Measurements from ENCODE around the gene RASAL2.

The RASAL2 gene

DNA sequence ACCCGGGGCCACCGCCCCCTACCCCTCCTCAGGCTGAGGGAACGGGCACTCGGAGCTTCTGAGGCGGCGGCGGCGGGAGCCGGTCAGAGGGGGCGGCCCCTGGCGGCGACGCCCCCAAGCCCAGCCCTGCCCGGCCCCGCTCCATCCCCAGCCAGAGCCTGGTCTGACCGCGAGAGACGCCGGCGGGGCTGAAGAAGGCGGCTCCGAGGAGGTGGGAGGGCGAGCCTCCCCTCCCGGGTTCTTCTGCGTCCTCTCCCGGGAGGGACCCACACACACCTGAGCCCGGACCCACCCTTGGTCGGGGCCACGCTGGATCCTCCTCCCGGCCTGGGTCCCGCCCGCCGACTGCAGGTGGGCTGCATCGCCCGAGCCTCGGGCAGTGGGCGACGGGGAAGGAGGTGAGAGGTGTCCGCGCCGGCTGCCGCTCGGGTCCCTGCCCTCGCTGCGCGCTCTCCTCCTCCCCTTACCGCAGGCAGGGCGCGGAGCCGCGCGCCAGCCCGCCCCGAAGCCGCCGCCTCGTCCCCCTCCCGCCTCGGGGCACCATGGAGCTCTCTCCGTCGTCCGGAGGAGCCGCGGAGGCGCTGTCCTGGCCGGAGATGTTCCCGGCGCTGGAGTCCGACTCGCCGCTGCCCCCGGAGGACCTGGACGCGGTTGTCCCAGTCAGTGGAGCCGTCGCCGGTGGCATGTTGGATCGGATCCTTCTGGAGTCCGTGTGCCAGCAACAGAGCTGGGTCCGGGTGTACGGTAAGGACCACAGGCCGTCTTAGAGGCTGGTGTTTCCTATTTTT, at the start of gene RASAL2:
Gene RASAL2 (plus strand): TSS at position 154 of the 788 bp plus-strand sequence. CDS start 389 bp downstream, at position 543.
- Histone ChIP-seq H3K4me1 (ENCODE audit: insufficient read depth, low read length) (peaks cover 21% of the 10 kb centered on the region), H3K4me3 (ENCODE audit: low read depth in 1 of 2, low read length in 2 of 2) (peak within 1 kb of the TSS; percentile 91 to 96), H3K9ac (ENCODE audit: low read length) (peak within 1 kb of the TSS; percentile 73), H3K27me3 (ENCODE audit: control insufficient read depth in 1 of 2, insufficient read depth in 2 of 2, low read length in 2 of 2) (no peaks in the 10 kb centered on the region), H3K27ac (ENCODE audit: low read depth, low read length) (peak within 1 kb of the TSS; percentile 87), H3K9me3 (ENCODE audit: low read length) (no peaks in the 10 kb centered on the region), H3K36me3 (ENCODE audit: insufficient read depth, low read length) (no peaks in the 10 kb centered on the region)

DNA sequence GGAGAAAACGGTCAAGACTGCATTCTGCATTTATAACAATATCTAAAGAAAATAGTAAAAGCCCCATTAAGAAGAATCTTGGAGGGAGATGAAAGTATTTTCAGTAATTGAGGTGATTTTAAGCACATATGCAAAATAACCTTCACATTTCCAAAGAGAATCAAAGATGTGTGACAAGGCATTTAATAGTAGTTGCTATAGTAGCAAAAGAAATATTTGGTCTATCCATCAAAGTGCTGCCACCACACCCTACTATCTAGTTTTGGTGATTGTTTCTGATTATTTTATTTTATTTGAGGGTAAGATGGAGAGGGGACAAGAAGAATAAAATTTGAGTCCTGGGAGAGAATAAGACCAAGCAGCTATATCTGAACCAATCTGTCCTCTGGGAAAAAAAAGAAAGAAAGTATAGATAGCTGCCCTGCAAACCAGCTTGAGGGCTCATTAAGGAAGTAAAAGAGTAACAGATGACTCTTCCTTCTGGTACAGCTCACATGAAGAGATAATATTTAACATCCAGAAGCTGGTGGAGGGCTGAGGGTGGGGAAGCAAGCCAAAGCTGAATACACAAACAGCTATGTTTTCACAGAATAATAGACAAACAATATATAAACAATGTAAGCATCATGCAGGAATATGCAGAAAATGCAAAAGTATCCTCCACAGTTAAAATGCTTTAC, 47.2 kb upstream of the RASAL2 start:
- Histone ChIP-seq H3K36me3 (ENCODE audit: insufficient read depth, low read length) (no peaks in the 10 kb centered on the region), H3K9ac (ENCODE audit: low read length) (no peak overlapping the region), H3K9me3 (ENCODE audit: low read length) (no peaks in the 10 kb centered on the region)

DNA sequence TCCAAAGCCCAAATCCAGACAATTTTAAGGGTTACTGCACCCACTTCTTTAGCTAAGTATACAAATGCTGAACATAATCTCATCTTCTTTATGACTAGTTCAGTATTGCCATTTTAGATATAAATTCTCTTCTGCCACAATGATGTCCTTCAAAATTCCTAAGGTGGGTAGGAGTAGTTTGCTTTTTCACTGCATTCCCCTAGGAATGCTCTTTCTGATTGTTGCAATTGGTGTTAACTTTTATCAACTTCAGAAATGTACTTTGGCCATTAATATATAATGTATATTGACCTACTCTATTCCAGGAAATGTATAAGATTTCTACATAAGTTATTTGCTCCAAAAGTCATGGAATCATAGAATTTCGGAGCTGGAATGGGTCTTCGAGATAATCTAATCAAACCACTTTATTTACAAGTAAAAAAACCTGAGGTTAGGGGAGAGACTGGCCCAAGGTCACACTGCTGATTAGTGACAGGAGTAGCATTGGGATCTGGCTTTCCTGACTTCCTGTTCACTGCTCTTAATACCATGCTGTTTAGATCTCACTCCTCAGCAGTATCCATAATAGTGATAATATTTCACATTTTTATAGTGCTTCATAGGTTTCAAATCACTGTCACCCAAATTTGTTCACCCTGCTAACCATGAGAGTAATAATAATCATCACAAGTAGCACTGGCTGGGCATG, 46.4 kb upstream of the RASAL2 start:
- Histone ChIP-seq H3K9me3 (ENCODE audit: low read length) (no peaks in the 10 kb centered on the region), H3K9ac (ENCODE audit: low read length) (no peak overlapping the region), H3K27me3 (ENCODE audit: control insufficient read depth in 1 of 2, insufficient read depth in 2 of 2, low read length in 2 of 2) (no peaks in the 10 kb centered on the region), H3K36me3 (ENCODE audit: insufficient read depth, low read length) (no peaks in the 10 kb centered on the region), H3K27ac (ENCODE audit: low read depth, low read length) (no peak overlapping the region), H3K4me1 (ENCODE audit: insufficient read depth, low read length) (no peaks in the 10 kb centered on the region), H3K4me3 (ENCODE audit: low read depth in 1 of 2, low read length in 2 of 2) (no peak overlapping the region)

More for the DNA sequence above, 47.2 kb upstream of the RASAL2 start:
- Histone ChIP-seq H3K27me3 (ENCODE audit: control insufficient read depth in 1 of 2, insufficient read depth in 2 of 2, low read length in 2 of 2) (no peaks in the 10 kb centered on the region), H3K4me1 (ENCODE audit: insufficient read depth, low read length) (no peaks in the 10 kb centered on the region), H3K27ac (ENCODE audit: low read depth, low read length) (no peak overlapping the region), H3K4me3 (ENCODE audit: low read depth in 1 of 2, low read length in 2 of 2) (no peak overlapping the region)

DNA sequence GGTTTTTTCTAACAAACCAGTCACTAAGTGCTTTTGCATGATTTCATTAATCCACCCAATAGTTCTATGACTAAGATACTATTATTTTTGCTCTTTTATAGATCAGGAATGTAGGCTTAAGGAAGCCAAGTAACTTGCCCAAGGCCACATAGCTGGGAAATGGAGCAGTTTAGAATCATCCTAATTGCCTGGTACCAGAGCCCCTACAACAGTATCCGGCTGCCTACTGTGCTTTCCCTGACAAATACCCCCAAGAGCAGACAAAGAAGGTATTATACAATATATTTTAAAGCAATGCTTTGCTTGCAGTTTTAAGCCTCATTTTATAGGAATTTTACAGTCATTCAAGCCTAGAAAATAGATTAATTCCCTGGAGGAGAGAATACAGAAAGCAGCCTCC, 45.5 kb upstream of the RASAL2 start:
- Histone ChIP-seq H3K27ac (ENCODE audit: low read depth, low read length) (no peak overlapping the region), H3K4me3 (ENCODE audit: low read depth in 1 of 2, low read length in 2 of 2) (no peak overlapping the region), H3K27me3 (ENCODE audit: control insufficient read depth in 1 of 2, insufficient read depth in 2 of 2, low read length in 2 of 2) (no peaks in the 10 kb centered on the region), H3K4me1 (ENCODE audit: insufficient read depth, low read length) (no peaks in the 10 kb centered on the region), H3K36me3 (ENCODE audit: insufficient read depth, low read length) (no peaks in the 10 kb centered on the region), H3K9me3 (ENCODE audit: low read length) (no peaks in the 10 kb centered on the region), H3K9ac (ENCODE audit: low read length) (no peak overlapping the region)

DNA sequence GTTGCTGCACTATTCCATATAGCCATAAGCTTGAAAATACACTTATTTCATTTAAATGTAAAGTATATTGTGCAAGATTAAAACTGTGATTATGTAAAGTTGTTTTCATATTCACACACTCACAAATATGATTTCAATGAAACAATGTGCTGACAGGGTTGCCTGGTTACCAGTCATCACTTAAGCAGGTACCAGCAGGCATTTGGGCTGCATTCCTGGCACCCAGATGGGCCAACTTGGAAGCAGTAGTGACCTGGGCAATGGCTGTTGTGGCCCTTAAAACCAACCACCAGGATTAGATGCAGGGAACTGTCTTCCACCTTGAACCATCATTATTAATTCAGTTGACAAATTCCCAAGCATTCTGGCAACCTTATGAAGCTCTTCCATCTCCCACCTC, 45.0 kb upstream of the RASAL2 start:
- Histone ChIP-seq H3K36me3 (ENCODE audit: insufficient read depth, low read length) (no peaks in the 10 kb centered on the region), H3K4me3 (ENCODE audit: low read depth in 1 of 2, low read length in 2 of 2) (no peak overlapping the region), H3K9me3 (ENCODE audit: low read length) (no peaks in the 10 kb centered on the region), H3K9ac (ENCODE audit: low read length) (no peak overlapping the region), H3K27ac (ENCODE audit: low read depth, low read length) (no peak overlapping the region), H3K27me3 (ENCODE audit: control insufficient read depth in 1 of 2, insufficient read depth in 2 of 2, low read length in 2 of 2) (no peaks in the 10 kb centered on the region), H3K4me1 (ENCODE audit: insufficient read depth, low read length) (no peaks in the 10 kb centered on the region)

DNA sequence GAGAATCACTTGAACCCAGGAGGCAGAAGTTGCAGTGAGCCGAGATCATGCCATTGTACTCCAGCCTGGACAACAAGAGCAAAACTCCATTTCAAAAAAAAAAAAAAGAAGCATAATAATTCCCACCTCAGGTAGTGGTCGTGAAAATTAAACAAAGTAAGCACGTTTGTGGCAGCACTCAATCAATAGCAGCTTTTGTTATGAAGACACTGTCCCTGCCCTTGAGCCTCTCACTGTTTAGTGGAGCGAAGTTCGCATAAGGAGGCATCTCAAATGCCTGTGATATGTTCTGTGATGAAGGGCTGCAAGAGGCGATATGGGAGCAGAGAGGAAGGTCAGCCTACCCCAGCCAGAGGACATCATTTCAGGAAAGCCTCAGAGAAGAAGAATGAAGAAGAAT, 43.8 kb upstream of the RASAL2 start:
- no peak overlapping the region for H3K9ac ChIP-seq (ENCODE audit: low read length)
- no peaks in the 10 kb centered on the region for H3K4me1 ChIP-seq (ENCODE audit: insufficient read depth, low read length)
- no peak overlapping the region for H3K27ac ChIP-seq (ENCODE audit: low read depth, low read length)
- H3K4me3 ChIP-seq (ENCODE audit: low read depth in 1 of 2, low read length in 2 of 2) = no peak overlapping the region
- H3K27me3 ChIP-seq (ENCODE audit: control insufficient read depth in 1 of 2, insufficient read depth in 2 of 2, low read length in 2 of 2) = no peaks in the 10 kb centered on the region
- H3K36me3 ChIP-seq (ENCODE audit: insufficient read depth, low read length) = no peaks in the 10 kb centered on the region
- H3K9me3 ChIP-seq (ENCODE audit: low read length) = no peaks in the 10 kb centered on the region

DNA sequence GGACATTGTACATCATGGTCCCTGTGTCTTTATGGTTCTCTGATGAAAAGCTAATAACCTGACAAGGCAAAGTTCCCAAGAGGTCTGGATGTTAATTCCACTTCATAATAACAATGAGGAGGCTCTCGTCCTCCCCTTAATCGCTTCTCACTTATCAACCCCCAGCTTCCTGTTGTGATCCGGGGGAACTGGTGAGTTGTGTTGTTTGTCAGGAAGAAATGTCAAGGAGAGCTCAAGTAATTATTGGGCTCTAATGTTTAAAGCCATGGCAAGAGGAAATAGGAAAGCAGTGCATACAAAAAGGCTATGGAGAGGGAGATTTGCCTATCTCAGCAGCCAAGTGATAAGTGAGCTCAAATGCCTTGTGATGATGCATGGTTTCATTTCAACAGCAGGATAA, 42.8 kb upstream of the RASAL2 start:
- Histone ChIP-seq H3K27me3 (ENCODE audit: control insufficient read depth in 1 of 2, insufficient read depth in 2 of 2, low read length in 2 of 2) (no peaks in the 10 kb centered on the region), H3K4me1 (ENCODE audit: insufficient read depth, low read length) (no peaks in the 10 kb centered on the region), H3K9ac (ENCODE audit: low read length) (no peak overlapping the region), H3K36me3 (ENCODE audit: insufficient read depth, low read length) (no peaks in the 10 kb centered on the region), H3K4me3 (ENCODE audit: low read depth in 1 of 2, low read length in 2 of 2) (no peak overlapping the region), H3K27ac (ENCODE audit: low read depth, low read length) (no peak overlapping the region), H3K9me3 (ENCODE audit: low read length) (no peaks in the 10 kb centered on the region)

DNA sequence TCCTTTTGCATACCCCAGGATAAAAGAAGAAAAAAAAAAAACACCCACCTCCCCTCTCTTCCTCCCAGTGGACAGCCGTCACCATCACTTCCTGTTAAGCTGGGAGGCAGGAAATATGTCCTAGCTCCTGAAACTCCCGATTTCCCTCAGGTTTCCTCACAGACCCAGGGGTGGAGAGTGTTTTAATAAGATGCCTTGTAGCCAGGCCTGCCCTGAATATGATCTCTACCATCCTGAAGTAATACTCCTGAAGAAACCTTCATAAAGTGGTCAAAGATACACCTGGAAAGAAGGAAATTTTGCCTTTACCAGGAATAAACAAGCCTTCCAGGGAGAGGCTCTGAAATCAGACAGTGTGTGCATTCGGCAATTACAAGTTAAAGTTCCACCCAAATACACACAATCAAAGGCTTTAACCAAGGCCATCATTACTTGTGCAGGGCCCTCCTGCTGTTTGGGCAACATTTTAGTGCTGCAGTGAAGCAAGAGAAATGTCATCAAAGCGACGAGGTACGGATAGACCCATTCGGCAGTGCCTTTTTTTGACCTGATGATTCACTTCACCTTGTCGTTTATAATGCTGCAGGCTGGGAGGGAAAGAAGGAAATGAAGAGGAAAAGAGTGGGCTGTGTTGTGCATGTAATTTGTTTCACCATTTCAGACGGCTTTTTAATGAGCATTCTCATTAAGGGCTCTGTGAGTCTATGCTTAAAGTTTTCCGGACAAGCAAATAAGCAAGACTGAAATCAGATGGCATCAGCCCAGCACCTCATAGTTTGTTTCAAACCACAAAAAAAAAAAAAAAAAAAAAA, 41.0 kb upstream of the RASAL2 start:
- Histone ChIP-seq H3K9ac (ENCODE audit: low read length) (no peak overlapping the region), H3K4me3 (ENCODE audit: low read depth in 1 of 2, low read length in 2 of 2) (no peak overlapping the region), H3K4me1 (ENCODE audit: insufficient read depth, low read length) (peaks cover 6% of the 10 kb centered on the region), H3K27ac (ENCODE audit: low read depth, low read length) (no peak overlapping the region), H3K27me3 (ENCODE audit: control insufficient read depth in 1 of 2, insufficient read depth in 2 of 2, low read length in 2 of 2) (no peaks in the 10 kb centered on the region), H3K36me3 (ENCODE audit: insufficient read depth, low read length) (no peaks in the 10 kb centered on the region), H3K9me3 (ENCODE audit: low read length) (no peaks in the 10 kb centered on the region)

DNA sequence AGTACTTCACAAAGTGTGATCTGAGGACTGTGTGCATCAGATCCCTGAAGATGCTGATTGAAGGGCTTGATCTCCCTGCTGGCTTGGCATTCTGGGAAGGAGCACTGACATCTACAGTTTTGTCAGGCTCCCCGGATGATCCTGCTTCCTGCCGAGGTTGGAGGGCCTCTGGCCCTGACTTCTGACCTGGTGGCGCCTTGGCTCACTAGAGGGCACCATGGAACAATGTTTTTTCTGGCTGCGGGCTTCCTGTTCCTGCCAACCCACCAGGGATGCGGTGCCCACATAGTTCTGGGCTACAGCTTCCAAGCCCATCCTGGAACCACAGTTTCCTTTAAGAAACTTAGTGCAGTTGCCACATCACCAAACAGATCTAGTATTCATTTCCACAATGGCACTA, 38.8 kb upstream of the RASAL2 start:
- Histone ChIP-seq H3K4me3 (ENCODE audit: low read depth in 1 of 2, low read length in 2 of 2) (no peak overlapping the region), H3K27ac (ENCODE audit: low read depth, low read length) (no peak overlapping the region), H3K4me1 (ENCODE audit: insufficient read depth, low read length) (peaks cover 15% of the 10 kb centered on the region), H3K36me3 (ENCODE audit: insufficient read depth, low read length) (no peaks in the 10 kb centered on the region), H3K9ac (ENCODE audit: low read length) (no peak overlapping the region), H3K9me3 (ENCODE audit: low read length) (no peaks in the 10 kb centered on the region), H3K27me3 (ENCODE audit: control insufficient read depth in 1 of 2, insufficient read depth in 2 of 2, low read length in 2 of 2) (no peaks in the 10 kb centered on the region)

DNA sequence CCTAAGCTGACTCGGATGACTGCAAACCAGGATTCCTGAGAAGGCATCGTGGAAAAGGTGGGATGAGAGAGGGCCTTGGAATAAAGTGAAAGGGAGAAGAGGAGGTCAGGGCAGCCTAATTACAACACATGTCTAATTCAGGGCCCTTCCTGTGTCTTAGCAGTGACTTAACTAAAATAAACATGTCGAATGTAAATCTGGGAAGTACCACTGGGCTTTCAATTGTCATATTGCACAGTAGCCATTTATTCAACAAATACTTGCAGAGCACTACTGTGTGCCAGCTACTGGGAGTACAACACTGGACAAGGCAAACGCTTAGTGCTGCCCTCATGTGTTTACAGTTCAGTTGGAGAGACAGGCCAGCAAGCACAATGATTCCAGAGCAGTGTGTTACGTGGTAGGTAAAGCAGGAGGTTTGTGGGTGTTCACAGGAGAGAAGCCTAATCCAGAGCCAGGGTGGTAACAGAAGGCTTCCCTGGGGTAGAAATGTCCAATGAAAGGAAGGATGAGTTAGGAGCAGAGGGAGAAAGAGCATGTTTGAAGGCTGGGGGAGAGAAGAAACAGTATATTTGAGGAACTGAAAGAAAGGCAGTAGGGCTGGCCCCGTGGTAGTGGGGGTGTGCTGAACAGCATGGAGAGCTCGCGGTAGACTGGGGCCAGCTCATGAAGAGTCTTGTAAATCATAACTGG, 38.0 kb upstream of the RASAL2 start:
- H3K27me3 ChIP-seq (ENCODE audit: control insufficient read depth in 1 of 2, insufficient read depth in 2 of 2, low read length in 2 of 2) = no peaks in the 10 kb centered on the region
- no peak overlapping the region for H3K9ac ChIP-seq (ENCODE audit: low read length)
- H3K27ac ChIP-seq (ENCODE audit: low read depth, low read length) = no peak overlapping the region
- no peak overlapping the region for H3K4me3 ChIP-seq (ENCODE audit: low read depth in 1 of 2, low read length in 2 of 2)
- H3K36me3 ChIP-seq (ENCODE audit: insufficient read depth, low read length) = no peaks in the 10 kb centered on the region
- H3K4me1 ChIP-seq (ENCODE audit: insufficient read depth, low read length) = peaks cover 15% of the 10 kb centered on the region
- H3K9me3 ChIP-seq (ENCODE audit: low read length) = no peaks in the 10 kb centered on the region

Measured in muscle layer of colon (tissue), 2 donors.